ENCODE results near the gene ITFG1.

The ITFG1 gene

DNA sequence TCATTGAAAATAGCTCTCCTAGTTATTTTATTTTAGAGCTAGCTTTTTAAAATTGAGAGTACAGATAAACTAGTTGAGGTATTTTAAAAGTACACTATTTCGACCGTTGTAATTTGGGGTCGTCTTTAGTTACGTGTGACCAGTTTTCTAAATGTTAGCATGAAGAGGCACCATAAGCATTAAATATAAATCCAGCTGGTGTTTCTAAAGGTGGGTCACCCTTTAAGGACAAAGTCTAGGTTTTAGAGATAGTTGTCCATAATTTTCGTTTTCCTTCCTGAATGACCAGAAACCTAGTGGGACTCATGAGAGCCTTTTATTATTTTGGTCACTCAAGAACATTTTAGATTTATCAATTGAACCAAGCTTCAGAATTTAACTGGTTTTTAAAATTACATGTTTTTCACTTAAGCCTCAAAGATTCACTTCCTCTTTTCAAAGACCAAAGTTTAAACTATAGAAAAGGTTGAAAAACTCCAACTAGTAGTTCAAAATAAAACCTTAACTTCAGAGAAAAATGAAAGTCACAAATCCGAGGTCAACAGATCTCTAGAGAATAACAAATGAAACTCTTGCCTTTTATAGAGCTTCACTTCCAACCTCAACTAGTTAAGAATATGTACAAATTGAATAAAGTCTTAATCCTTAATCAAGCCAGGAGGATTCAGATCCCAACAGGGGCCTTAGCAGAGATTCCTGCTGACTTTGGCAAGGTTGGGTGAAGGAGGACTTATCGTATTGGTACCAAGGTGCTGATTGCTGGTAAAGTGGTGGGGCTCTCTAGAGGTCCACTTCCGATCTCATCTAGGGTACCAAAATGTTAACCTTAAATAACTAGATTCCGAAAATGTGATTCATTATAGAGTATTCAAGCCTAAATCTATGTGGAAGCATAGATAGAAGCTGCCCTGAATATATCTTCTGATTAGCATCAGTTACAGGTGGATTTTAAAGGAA is 32.8 kb upstream of the ITFG1 start:
- no peaks in the 10 kb centered on the region for H3K36me3 ChIP-seq (ENCODE audit: insufficient read depth, low read length)
- H3K9ac ChIP-seq (ENCODE audit: insufficient read length): no peak overlapping the region
- TF ChIP-seq FOXP2 (optimal IDR thresholded peaks at IDR 0.05; ENCODE audit: control extremely low read depth, extremely low read length, insufficient read depth): no peak
- no peak for TF ChIP-seq POLR2AphosphoS5 (IDR thresholded peaks at IDR 0.05; ENCODE audit: borderline replicate concordance, low read depth, low read length)
- no peak for TF ChIP-seq EZH2 (IDR thresholded peaks at IDR 0.05)
- H3K4me3 ChIP-seq: no peak overlapping the region
- DNase-seq (ENCODE audit: low read depth, low spot score): no peak
- H3K27ac ChIP-seq: no peak overlapping the region
- no peaks in the 10 kb centered on the region for H3K9me3 ChIP-seq (ENCODE audit: low read depth, low read length)

DNA sequence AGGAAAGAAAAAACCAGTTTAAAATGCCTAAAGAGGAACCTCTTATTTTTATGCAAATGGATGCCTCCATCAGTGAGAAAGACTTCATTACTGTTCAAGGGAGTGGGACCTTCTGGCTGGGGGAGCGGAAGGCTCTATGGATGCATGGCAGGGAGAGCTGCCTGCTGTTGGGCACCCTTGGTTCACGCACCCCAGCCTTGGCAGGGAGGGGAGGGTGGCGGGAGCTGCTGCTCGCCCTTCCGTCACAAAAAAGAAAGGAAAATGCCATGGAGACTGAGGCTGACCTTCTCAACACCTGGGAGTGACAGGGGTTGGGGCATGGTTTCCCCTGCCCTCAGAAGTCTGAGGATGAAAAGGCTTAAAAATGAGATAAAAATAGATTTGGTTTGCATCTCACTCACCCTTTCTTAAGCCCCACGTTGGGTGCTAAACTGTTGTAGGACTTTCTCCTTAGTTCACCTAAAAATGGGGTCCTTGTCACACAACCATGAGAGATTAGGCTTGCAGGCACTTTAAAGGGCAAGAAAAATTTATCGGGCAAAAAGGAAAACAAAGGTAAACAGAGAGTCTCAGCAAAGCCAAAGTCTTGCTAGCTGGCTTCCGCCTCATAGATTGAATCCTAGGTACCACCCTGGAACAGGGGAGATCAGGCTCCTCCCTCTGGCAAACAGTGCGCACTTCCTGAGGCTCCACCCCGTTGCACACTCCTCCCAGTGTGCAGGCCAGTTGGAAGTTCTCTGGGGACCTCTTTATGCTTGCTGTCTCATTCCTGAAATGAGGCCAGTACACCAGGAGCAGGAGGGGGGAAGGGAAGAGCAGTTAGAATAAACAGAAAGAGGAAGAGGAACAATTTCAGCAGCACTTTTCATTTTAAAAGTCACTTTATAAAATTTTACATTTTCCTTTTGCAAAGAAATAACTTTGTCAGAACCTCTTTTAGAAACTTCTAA is 31.8 kb upstream of the ITFG1 start:
- no peak for DNase-seq (ENCODE audit: low read depth, low spot score)
- Histone ChIP-seq H3K4me3 (no peak overlapping the region), H3K36me3 (ENCODE audit: insufficient read depth, low read length) (no peaks in the 10 kb centered on the region), H3K9me3 (ENCODE audit: low read depth, low read length) (no peaks in the 10 kb centered on the region), H3K9ac (ENCODE audit: insufficient read length) (no peak overlapping the region), H3K27ac (no peak overlapping the region)
- TF ChIP-seq POLR2AphosphoS5 (IDR thresholded peaks at IDR 0.05; ENCODE audit: borderline replicate concordance, low read depth, low read length): no peak
- no peak for TF ChIP-seq EZH2 (IDR thresholded peaks at IDR 0.05)
- TF ChIP-seq FOXP2 (optimal IDR thresholded peaks at IDR 0.05; ENCODE audit: control extremely low read depth, extremely low read length, insufficient read depth): no peak

DNA sequence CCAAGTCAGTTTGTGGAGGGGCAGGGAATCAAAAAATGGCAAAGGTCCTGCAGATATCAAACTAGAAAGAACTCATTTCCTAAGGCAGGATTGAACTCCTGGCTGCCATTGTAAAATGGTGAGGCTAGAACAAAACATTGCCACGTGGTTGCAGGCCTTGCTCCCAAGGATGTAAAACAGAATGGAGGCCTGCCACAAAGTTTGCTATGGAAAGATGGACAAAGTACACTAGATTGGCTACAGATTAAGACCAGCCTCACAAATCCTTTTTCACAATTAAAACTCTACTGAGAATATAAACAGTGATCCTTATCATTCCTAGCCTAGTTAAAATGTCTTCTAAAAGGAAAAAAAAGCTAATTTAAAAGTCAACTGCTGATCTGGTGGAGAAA is 31.2 kb upstream of the ITFG1 start:
- no peak overlapping the region for H3K4me3 ChIP-seq

DNA sequence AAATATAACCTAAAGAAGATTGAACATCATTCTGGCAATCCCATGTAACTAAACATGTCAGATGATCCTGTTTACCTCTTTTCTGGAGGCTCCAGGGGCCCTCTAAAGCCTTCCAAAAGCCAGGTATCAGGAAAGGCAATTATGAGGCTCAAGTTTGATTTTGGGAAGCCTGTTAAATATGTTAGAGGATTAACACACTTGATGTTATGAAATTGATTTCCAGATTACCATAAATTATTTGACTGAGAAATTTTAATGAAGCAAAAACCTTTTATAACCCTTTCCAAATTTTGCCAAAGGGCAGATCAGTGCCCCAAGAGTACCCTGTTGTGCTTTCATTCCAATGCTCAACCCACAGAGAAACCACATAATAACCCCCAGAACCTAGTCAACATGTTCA is 29.6 kb upstream of the ITFG1 start:
- no peak overlapping the region for H3K9ac ChIP-seq (ENCODE audit: insufficient read length)
- H3K27ac ChIP-seq: no peak overlapping the region
- H3K36me3 ChIP-seq (ENCODE audit: insufficient read depth, low read length): no peaks in the 10 kb centered on the region
- no peak for DNase-seq (ENCODE audit: low read depth, low spot score)
- H3K9me3 ChIP-seq (ENCODE audit: low read depth, low read length): no peaks in the 10 kb centered on the region
- TF ChIP-seq FOXP2 (optimal IDR thresholded peaks at IDR 0.05; ENCODE audit: control extremely low read depth, extremely low read length, insufficient read depth) (no peak), EZH2 (IDR thresholded peaks at IDR 0.05) (no peak), POLR2AphosphoS5 (IDR thresholded peaks at IDR 0.05; ENCODE audit: borderline replicate concordance, low read depth, low read length) (no peak)
- no peak overlapping the region for H3K4me3 ChIP-seq

More for the DNA sequence above, 31.2 kb upstream of the ITFG1 start:
- H3K9ac ChIP-seq (ENCODE audit: insufficient read length): no peak overlapping the region
- no peak overlapping the region for H3K27ac ChIP-seq
- H3K36me3 ChIP-seq (ENCODE audit: insufficient read depth, low read length): no peaks in the 10 kb centered on the region
- no peak for TF ChIP-seq EZH2 (IDR thresholded peaks at IDR 0.05)
- TF ChIP-seq FOXP2 (optimal IDR thresholded peaks at IDR 0.05; ENCODE audit: control extremely low read depth, extremely low read length, insufficient read depth): no peak
- TF ChIP-seq POLR2AphosphoS5 (IDR thresholded peaks at IDR 0.05; ENCODE audit: borderline replicate concordance, low read depth, low read length): no peak
- no peak for DNase-seq (ENCODE audit: low read depth, low spot score)
- H3K9me3 ChIP-seq (ENCODE audit: low read depth, low read length): no peaks in the 10 kb centered on the region

DNA sequence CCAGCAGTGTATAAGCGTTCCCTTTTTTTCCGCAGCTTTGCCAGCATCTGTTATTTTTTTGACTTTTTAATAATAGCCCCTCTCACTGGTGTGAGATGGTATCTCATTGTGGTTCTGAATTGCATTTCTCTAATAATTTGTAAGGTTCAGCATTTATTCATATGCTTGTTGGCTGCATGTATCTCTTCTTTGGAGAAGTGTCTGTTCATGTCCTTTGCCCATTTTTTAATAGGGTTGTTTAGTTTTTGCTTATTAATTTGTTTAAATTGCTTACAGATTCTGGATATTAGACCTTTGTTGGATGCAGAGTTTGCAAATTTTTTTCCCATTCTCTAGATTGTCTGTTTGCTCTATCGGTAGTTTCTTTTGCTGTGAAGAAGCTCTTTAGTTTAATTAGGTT is 27.2 kb upstream of the ITFG1 start:
- Histone ChIP-seq H3K9me3 (ENCODE audit: low read depth, low read length) (no peaks in the 10 kb centered on the region), H3K9ac (ENCODE audit: insufficient read length) (no peak overlapping the region), H3K27ac (no peak overlapping the region), H3K4me3 (no peak overlapping the region), H3K36me3 (ENCODE audit: insufficient read depth, low read length) (no peaks in the 10 kb centered on the region)
- TF ChIP-seq FOXP2 (optimal IDR thresholded peaks at IDR 0.05; ENCODE audit: control extremely low read depth, extremely low read length, insufficient read depth): no peak
- TF ChIP-seq POLR2AphosphoS5 (IDR thresholded peaks at IDR 0.05; ENCODE audit: borderline replicate concordance, low read depth, low read length): no peak
- TF ChIP-seq EZH2 (IDR thresholded peaks at IDR 0.05): no peak
- DNase-seq (ENCODE audit: low read depth, low spot score): no peak

DNA sequence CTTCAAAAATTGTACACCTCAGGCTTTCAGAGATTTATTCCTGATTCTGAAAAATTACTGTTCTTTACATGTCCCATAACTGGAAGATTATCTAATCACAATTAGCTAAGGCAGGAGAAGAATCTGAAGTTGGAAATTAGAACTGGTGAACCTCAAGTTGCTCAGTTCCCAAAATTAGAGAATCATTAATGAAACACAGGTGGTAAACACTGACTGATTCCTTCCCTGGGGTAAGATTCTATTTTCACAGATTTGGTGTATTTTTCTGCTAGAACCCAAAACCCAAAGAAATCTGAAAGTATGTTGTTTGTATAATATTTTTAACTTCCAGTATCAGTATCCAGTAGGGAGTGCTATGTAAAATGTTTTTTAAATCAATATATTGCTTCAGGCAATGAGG is 26.0 kb upstream of the ITFG1 start:
- TF ChIP-seq POLR2AphosphoS5 (IDR thresholded peaks at IDR 0.05; ENCODE audit: borderline replicate concordance, low read depth, low read length) (no peak), FOXP2 (optimal IDR thresholded peaks at IDR 0.05; ENCODE audit: control extremely low read depth, extremely low read length, insufficient read depth) (no peak)
- H3K27ac ChIP-seq: no peak overlapping the region

DNA sequence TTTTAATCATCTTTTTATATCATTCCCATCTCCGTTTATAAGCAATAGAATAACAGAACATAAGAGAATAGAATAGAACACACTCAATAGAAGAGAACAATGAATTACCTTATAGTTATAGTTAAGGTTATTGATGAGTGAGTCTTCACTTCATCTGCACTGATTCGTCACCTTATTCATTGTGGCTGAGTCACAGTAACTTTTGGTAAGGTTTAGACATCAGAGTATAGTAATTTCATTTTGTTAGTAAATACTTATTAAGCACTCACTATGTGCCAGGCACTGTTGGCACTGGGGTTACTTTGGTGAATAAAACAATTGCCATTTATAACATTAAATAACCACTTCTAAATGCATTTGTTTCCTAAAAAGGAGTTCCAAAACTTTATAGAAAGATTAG is 22.8 kb upstream of the ITFG1 start:
- no peak for TF ChIP-seq POLR2AphosphoS5 (IDR thresholded peaks at IDR 0.05; ENCODE audit: borderline replicate concordance, low read depth, low read length)
- no peak overlapping the region for H3K9ac ChIP-seq (ENCODE audit: insufficient read length)
- H3K9me3 ChIP-seq (ENCODE audit: low read depth, low read length): no peaks in the 10 kb centered on the region
- no peaks in the 10 kb centered on the region for H3K36me3 ChIP-seq (ENCODE audit: insufficient read depth, low read length)
- no peak overlapping the region for H3K4me3 ChIP-seq
- no peak for DNase-seq (ENCODE audit: low read depth, low spot score)
- H3K27ac ChIP-seq: no peak overlapping the region

More for the DNA sequence above, 26.0 kb upstream of the ITFG1 start:
- no peak for DNase-seq (ENCODE audit: low read depth, low spot score)
- Histone ChIP-seq H3K9ac (ENCODE audit: insufficient read length) (no peak overlapping the region), H3K9me3 (ENCODE audit: low read depth, low read length) (no peaks in the 10 kb centered on the region), H3K36me3 (ENCODE audit: insufficient read depth, low read length) (no peaks in the 10 kb centered on the region), H3K4me3 (no peak overlapping the region)

DNA sequence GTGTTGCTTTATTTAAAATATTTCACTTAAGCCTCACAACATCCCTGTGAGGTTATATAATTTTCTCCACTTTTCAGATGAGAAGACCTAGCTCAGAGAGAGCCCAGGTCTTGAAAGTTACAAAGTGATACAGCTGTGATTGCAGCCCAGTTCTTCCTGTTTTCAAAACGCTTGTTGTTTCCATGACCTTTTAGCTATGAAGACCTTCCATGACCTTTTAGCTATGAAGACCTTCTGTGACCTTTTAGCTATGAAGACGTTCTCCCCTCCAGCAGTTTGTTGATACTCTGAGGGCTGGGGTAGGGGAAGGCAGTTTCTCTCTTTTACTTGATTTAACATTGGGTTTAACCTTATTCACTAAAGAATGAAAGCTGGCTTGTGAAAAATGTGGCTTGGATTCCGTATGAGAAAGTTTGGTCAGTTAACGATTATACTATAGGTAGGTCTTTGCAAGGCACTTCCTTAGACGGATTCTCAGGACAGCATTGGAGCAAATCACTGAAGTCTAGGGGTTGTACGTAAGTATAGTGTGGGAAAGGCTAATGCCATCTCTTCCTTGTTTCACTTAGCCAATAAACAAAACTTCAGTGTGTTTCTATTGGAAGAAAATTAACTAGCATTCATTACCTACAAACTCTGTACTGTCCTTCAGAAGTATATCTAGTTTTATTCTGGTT is 21.0 kb upstream of the ITFG1 start:
- H3K9me3 ChIP-seq (ENCODE audit: low read depth, low read length): no peaks in the 10 kb centered on the region
- no peak overlapping the region for H3K9ac ChIP-seq (ENCODE audit: insufficient read length)
- TF ChIP-seq POLR2AphosphoS5 (IDR thresholded peaks at IDR 0.05; ENCODE audit: borderline replicate concordance, low read depth, low read length) (no peak), FOXP2 (optimal IDR thresholded peaks at IDR 0.05; ENCODE audit: control extremely low read depth, extremely low read length, insufficient read depth) (no peak), EZH2 (IDR thresholded peaks at IDR 0.05) (no peak)
- no peak for DNase-seq (ENCODE audit: low read depth, low spot score)
- no peaks in the 10 kb centered on the region for H3K36me3 ChIP-seq (ENCODE audit: insufficient read depth, low read length)
- H3K27ac ChIP-seq: no peak overlapping the region
- no peak overlapping the region for H3K4me3 ChIP-seq

All from SK-N-MC (cell line).